ENCODE results near the gene MRTFA. TPM values are rescaled to one million over a fixed set of nuclear protein-coding genes. Genes with fewer than 3 reads are reported as not detected.

Gene MRTFA
- total RNA-seq, 1 donor = 34.0 TPM

DNA sequence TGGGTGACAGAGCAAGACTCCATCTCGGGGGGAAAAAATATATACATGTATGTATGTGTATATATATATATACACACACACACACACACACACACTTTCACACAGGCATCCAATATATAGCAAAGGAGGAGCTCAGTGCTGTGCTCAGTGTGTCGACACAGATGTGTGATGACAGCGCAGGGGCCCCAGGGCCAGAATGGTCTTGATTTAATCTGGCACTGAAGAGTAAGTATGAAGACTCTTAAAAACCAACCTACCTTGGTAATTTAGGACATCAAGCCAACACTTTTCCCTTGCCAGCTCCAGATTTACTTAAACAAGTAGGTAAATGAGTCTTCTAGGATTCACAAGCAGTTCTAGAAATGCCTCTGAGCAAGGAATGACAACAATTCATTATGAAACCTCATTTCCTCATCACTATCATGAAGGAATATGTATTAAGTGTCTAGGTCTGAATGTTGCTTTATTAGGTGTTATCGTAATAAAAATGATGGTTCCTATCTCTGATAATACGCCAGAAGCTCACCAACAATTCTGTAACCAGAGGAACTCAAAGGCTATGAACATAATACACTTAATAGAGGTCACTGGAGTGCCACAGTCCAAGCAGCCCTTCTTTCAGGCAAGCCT, 194.6 kb downstream of the MRTFA start:
- H3K4me2 ChIP-seq (ENCODE audit: insufficient read depth, low read length) = no peak overlapping the region
- no peak overlapping the region for H2AFZ ChIP-seq (ENCODE audit: low read length)
- no peak for DNase-seq (ENCODE audit: insufficient read length, low spot score, missing footprints)
- H4K20me1 ChIP-seq (ENCODE audit: insufficient read depth, low read length) = peaks cover 14% of the 10 kb centered on the region
- H3K27ac ChIP-seq (ENCODE audit: low read depth, low read length) = no peak overlapping the region
- H3K36me3 ChIP-seq (ENCODE audit: insufficient read depth, low read length) = no peaks in the 10 kb centered on the region
- TF ChIP-seq, protein P1, sequence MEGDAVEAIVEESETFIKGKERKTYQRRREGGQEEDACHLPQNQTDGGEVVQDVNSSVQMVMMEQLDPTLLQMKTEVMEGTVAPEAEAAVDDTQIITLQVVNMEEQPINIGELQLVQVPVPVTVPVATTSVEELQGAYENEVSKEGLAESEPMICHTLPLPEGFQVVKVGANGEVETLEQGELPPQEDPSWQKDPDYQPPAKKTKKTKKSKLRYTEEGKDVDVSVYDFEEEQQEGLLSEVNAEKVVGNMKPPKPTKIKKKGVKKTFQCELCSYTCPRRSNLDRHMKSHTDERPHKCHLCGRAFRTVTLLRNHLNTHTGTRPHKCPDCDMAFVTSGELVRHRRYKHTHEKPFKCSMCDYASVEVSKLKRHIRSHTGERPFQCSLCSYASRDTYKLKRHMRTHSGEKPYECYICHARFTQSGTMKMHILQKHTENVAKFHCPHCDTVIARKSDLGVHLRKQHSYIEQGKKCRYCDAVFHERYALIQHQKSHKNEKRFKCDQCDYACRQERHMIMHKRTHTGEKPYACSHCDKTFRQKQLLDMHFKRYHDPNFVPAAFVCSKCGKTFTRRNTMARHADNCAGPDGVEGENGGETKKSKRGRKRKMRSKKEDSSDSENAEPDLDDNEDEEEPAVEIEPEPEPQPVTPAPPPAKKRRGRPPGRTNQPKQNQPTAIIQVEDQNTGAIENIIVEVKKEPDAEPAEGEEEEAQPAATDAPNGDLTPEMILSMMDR (IDR thresholded peaks at IDR 0.05; ENCODE audit: extremely low read depth, low read depth, low read length) = no peak
- no peaks in the 10 kb centered on the region for H3K27me3 ChIP-seq (ENCODE audit: insufficient read depth, low read length)
- no peaks in the 10 kb centered on the region for H3K9me3 ChIP-seq (ENCODE audit: low read depth, low read length)
- peaks cover 15% of the 10 kb centered on the region for H3K4me1 ChIP-seq (ENCODE audit: insufficient read depth, low read length)
- H3K4me3 ChIP-seq (ENCODE audit: insufficient read depth, low read length) = no peak overlapping the region
- peaks cover 63% of the 10 kb centered on the region for H3K79me2 ChIP-seq (ENCODE audit: insufficient read depth, low read length)

DNA sequence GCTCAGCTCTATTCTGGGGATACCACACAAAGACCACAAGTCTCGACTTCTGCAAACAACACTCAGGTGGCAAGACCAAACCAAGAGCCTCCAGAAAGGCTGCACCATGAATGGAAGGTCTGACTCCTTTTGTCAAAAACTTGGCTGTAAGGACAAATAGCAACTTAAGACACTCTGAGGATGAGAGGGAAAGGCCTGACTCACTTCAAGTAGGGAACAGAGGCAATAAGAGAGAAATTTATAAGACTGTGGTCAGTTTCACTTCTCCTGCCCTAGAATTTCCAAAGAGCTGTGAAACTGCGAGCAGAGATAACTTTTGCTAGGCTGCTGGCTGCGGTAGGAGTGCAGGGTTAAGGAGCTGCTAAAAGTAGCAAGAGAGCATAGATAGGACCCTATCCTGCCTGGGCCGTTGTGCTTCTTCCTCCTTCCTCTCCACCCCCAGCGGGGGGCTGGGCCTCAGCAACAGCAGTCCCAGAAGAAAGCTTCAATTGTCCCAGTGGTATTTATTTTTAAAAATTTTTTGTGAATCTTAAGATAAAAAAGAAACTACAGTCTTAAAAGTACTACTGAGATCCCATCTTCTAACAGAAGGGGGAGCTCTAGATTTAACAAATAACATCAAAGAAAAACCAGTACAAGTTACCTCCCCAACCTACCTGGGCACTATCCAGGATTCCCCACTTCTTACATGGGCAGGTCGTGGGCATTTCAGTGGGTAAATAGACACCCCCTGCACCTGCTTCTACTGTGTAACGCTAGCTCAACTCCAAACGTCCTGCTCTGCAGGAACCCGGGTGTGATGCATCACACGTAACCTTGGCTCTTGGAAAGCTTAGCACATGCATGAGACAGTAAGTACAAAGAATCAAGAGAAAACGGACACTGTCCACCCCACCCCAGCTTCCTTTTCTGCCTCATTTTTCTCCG, 199.8 kb downstream of the MRTFA start:
- Histone ChIP-seq H3K36me3 (ENCODE audit: insufficient read depth, low read length) (peaks cover 12% of the 10 kb centered on the region), H3K79me2 (ENCODE audit: insufficient read depth, low read length) (peaks cover 36% of the 10 kb centered on the region), H3K4me1 (ENCODE audit: insufficient read depth, low read length) (peaks cover 25% of the 10 kb centered on the region), H3K27me3 (ENCODE audit: insufficient read depth, low read length) (no peaks in the 10 kb centered on the region), H3K27ac (ENCODE audit: low read depth, low read length) (peak overlapping the region; percentile 62), H2AFZ (ENCODE audit: low read length) (no peak overlapping the region), H4K20me1 (ENCODE audit: insufficient read depth, low read length) (peaks cover 19% of the 10 kb centered on the region), H3K4me2 (ENCODE audit: insufficient read depth, low read length) (peak overlapping the region; percentile 71), H3K4me3 (ENCODE audit: insufficient read depth, low read length) (peak overlapping the region; percentile 2), H3K9me3 (ENCODE audit: low read depth, low read length) (no peaks in the 10 kb centered on the region)
- TF ChIP-seq, protein P1 (IDR thresholded peaks at IDR 0.05; ENCODE audit: extremely low read depth, low read depth, low read length) = peak; percentile 73
- DNase-seq (ENCODE audit: insufficient read length, low spot score, missing footprints) = peak; percentile 56

DNA sequence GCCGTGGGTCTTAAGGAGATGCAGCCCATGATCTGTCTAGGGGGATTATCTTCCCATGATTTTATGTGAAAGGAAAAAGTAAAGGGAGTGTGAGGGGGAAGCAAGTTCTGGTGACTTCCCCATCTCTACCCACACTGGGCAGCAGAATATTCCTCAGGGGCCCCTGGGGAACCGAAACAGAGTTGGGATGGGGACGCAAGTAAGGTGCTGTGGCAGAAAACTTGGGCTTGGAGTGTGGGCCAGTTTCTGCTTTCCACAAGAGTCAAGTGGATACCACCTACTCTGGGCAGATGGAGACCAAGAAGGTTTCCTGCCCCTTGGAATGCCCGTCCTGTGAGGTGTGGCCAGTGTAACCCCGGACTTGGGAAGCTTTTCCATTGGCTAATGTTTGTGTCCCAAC, 201.8 kb downstream of the MRTFA start:
- H3K4me3 ChIP-seq (ENCODE audit: insufficient read depth, low read length) = no peak overlapping the region
- H3K9me3 ChIP-seq (ENCODE audit: low read depth, low read length) = no peaks in the 10 kb centered on the region
- H4K20me1 ChIP-seq (ENCODE audit: insufficient read depth, low read length) = peaks cover 22% of the 10 kb centered on the region
- TF ChIP-seq, protein P1 (IDR thresholded peaks at IDR 0.05; ENCODE audit: extremely low read depth, low read depth, low read length) = no peak
- H2AFZ ChIP-seq (ENCODE audit: low read length) = no peak overlapping the region
- peaks cover 34% of the 10 kb centered on the region for H3K79me2 ChIP-seq (ENCODE audit: insufficient read depth, low read length)
- no peaks in the 10 kb centered on the region for H3K27me3 ChIP-seq (ENCODE audit: insufficient read depth, low read length)
- DNase-seq (ENCODE audit: insufficient read length, low spot score, missing footprints) = no peak
- H3K4me1 ChIP-seq (ENCODE audit: insufficient read depth, low read length) = peaks cover 25% of the 10 kb centered on the region
- H3K4me2 ChIP-seq (ENCODE audit: insufficient read depth, low read length) = no peak overlapping the region
- no peak overlapping the region for H3K27ac ChIP-seq (ENCODE audit: low read depth, low read length)
- H3K36me3 ChIP-seq (ENCODE audit: insufficient read depth, low read length) = peaks cover 17% of the 10 kb centered on the region

DNA sequence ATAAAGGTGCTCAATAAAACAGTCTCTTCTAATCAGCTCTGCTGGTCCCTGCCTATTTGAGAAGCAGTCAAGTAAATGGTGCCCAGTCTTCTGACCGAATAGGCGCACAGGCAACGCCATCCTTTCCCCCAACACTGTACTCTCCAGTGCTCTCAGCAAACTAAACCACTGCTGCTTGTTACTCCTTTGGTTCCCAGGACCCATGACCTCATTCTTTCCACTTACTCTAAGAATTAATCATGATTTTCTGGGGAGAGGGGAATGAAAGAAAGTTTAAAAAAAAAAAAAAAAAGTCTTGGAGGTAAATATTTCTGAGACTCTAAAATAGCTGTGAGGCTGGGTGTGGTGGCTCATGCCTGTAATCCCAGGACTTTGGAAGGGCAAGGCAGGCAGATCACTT, 202.4 kb downstream of the MRTFA start:
- DNase-seq (ENCODE audit: insufficient read length, low spot score, missing footprints) = peak; percentile 21
- no peak overlapping the region for H3K27ac ChIP-seq (ENCODE audit: low read depth, low read length)
- H2AFZ ChIP-seq (ENCODE audit: low read length) = no peak overlapping the region
- H4K20me1 ChIP-seq (ENCODE audit: insufficient read depth, low read length) = peaks cover 22% of the 10 kb centered on the region
- peaks cover 24% of the 10 kb centered on the region for H3K36me3 ChIP-seq (ENCODE audit: insufficient read depth, low read length)
- no peaks in the 10 kb centered on the region for H3K9me3 ChIP-seq (ENCODE audit: low read depth, low read length)
- H3K79me2 ChIP-seq (ENCODE audit: insufficient read depth, low read length) = peaks cover 34% of the 10 kb centered on the region
- H3K4me3 ChIP-seq (ENCODE audit: insufficient read depth, low read length) = no peak overlapping the region
- peaks cover 25% of the 10 kb centered on the region for H3K4me1 ChIP-seq (ENCODE audit: insufficient read depth, low read length)
- no peak overlapping the region for H3K4me2 ChIP-seq (ENCODE audit: insufficient read depth, low read length)
- TF ChIP-seq, protein P1 (IDR thresholded peaks at IDR 0.05; ENCODE audit: extremely low read depth, low read depth, low read length) = no peak
- H3K27me3 ChIP-seq (ENCODE audit: insufficient read depth, low read length) = no peaks in the 10 kb centered on the region

All from osteoblast (primary cell).